NCI-H2171 (cell line): ENCODE results near the gene ZNF268.

Experiments
- DNase-seq: peaks from one replicate; lab custom pipeline; 2025; lab: John Stamatoyannopoulos, UW

ZNF268 gene

GRCh38 chr12:133181238-133181959 is at the start of gene ZNF268:
TSS of gene ZNF268 (plus strand) at chr12:133181495. CDS start at chr12:133181998, 503 bp downstream.
- peak; percentile 89 for DNase-seq

GRCh38 chr12:133135747-133136146 is 45.5 kb upstream of the ZNF268 start:
- DNase-seq, result no peak

DNA sequence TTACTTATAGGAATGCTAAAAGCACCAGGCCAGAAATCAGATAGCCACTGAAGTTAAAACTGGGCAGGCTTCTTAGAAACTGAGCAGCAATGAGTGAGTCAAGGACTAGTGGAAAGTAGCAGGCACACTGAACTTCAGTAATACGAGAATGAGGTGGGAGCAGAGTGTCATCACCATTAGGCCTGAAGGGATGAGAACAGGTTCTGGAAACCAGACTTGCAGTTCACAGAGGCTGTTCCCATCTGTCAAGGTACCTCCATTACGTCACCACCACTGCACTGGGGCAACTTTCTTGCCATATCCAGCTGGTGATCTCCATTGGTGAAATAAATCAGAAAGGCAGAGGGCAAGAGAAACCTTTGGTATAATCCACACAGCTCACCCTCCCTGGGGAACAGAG is 35.3 kb upstream of the ZNF268 start:
- no peak for DNase-seq

GRCh38 chr12:133156125-133156690 is 25.1 kb upstream of the ZNF268 start:
- DNase-seq, result no peak

DNA sequence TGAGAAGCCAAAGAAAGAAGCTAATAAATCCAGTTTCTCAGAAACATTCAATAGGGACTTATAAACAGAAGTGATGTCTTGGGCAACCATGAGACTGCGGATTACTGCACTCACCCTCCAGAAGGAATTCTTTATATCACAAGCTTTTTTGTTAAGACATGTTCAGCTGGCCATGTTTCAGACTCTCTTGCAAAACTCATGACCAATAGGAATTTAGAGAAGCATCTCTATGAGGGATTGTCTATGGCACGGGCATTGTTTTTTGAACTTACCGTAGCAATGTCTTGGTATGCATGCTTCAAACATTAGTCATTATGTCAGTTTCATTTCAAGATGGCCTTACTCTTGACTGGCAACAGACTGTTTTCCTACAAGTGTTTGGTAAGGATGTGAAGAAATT is 15.5 kb upstream of the ZNF268 start:
- DNase-seq, result no peak

GRCh38 chr12:133172491-133172890 is 8.8 kb upstream of the ZNF268 start:
- no peak for DNase-seq

- DNase-seq, result no peak
Observed at GRCh38 chr12:133174901-133175300, 6.4 kb upstream of the ZNF268 start.

DNA sequence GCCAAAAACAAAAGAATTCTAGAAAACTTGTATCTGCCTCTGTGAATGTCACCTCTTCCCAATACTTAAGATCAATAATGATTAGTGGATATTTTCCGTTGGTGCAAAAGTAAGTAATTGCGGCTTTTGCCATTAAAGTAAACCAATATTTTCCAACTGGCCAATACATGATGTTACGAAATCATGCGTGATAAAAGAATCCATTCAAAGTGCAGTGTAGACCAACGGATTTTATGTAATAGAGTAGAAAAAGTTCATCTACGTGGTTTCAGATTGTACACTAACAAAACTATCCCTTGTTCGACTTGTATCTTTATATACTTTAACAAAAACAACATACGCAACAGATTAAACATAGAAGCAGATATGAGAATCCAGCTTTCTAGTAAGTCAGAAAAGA is 626 bp upstream of the ZNF268 start:
- no peak for DNase-seq

- DNase-seq, result no peak
Observed at GRCh38 chr12:133190176-133190575, 8.9 kb downstream of the ZNF268 start.

DNA sequence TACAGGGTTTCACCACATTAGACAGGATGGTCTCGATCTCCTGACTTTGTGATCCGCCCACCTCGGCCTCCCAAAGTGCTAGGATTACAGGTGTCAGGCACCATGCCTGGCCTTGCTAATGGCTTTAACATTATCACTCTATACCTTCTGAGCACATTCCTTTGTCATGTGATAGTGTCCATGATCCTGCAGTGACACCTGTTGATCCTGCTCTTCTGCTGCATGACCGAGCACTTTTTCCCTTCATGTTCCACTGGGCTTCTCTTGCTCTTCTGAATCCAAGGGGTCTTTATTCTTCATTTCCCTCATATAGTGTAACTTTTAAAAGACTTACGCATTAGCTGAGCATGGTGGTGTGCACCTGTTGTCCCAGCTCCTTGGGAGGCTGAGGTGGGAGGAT is 11.6 kb downstream of the ZNF268 start:
- no peak for DNase-seq

- no peak for DNase-seq
Observed at GRCh38 chr12:133201888-133202287, 20.6 kb downstream of the ZNF268 start.

DNA sequence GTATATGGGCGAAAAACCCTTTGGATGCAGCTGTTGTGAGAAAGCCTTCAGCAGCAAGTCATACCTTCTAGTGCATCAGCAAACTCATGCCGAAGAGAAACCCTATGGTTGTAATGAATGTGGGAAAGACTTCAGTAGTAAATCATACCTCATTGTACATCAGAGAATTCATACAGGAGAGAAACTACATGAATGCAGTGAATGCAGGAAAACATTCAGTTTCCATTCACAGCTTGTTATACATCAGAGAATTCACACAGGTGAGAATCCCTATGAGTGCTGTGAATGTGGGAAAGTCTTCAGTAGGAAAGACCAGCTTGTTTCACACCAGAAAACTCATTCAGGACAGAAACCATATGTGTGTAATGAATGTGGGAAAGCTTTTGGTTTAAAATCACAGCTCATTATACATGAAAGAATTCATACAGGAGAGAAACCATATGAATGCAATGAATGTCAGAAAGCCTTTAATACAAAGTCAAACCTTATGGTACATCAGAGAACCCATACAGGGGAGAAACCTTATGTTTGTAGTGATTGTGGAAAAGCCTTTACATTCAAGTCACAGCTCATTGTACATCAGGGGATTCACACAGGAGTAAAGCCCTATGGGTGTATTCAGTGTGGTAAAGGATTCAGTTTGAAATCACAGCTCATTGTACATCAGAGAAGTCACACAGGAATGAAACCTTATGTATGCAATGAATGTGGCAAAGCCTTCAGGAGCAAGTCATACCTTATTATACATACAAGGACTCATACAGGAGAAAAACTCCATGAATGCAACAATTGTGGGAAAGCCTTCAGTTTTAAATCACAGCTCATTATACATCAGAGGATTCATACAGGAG is 21.4 kb downstream of the ZNF268 start:
- no peak for DNase-seq

DNA sequence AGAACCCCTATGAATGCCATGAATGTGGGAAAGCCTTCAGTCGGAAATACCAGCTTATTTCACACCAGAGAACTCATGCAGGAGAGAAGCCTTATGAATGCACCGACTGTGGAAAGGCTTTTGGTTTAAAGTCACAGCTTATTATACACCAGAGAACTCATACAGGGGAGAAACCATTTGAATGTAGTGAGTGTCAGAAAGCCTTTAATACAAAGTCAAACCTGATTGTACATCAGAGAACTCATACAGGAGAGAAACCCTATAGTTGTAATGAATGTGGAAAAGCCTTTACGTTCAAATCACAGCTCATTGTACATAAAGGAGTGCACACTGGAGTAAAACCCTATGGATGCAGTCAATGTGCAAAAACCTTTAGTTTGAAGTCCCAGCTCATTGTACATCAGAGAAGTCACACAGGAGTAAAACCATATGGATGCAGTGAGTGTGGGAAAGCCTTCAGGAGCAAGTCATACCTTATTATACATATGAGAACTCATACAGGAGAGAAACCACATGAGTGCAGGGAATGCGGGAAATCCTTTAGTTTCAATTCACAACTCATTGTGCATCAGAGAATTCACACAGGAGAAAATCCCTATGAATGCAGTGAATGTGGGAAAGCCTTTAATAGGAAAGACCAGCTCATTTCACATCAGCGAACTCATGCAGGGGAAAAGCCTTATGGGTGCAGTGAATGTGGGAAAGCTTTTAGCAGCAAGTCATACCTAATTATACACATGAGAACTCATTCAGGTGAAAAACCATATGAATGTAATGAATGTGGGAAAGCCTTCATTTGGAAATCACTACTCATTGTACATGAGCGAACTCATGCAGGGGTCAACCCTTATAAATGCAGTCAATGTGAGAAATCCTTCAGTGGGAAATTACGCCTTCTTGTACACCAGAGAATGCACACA is 22.3 kb downstream of the ZNF268 start:
- DNase-seq, result no peak

DNA sequence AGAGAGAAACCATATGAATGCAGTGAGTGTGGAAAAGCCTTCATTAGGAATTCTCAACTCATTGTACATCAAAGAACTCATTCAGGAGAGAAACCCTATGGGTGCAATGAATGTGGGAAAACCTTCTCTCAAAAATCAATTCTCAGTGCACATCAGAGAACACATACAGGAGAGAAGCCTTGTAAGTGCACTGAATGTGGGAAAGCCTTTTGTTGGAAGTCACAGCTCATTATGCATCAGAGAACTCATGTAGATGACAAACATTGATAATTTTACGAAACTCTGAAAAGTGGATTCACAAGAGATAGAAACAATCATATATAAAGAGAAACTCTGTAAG is 22.9 kb downstream of the ZNF268 start:
- DNase-seq, result no peak

DNA sequence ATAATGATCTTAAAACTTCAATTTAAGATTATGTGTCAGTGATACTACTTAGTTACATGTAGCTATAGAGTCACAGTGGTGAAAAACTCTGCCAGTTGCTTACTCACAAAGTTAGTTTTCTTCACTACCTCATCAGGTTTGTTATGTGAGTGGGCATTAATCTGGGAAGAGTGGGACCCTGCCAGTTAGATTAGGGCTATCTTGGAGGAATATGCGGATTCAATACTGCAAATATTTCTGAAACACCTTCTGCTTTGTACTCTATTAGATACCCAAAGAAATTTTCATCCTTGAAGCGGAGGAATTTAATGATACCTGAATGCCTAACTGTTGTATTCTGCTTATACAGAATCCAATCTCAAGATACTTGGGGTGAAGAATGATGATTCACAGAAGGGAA is 25.1 kb downstream of the ZNF268 start:
- no peak for DNase-seq

DNA sequence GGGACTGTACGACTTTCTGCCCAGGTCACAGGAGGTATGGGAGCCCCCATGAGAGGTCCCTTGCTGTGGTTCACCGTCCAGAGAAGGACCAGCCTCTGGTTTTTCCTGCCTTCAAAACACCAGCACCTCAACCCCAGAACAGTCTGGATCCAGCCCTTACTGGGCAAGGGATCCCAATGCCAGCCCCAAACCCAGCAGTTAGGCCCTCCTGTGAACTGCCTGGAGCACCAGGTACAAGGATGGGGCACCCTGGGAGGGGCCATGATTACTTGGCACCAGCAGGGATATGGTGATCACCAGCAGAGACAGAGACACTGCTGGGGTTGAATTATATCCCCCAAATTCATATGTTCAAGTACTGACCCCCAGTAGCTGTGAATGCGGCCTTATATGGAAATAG is 34.4 kb downstream of the ZNF268 start:
- no peak for DNase-seq

DNA sequence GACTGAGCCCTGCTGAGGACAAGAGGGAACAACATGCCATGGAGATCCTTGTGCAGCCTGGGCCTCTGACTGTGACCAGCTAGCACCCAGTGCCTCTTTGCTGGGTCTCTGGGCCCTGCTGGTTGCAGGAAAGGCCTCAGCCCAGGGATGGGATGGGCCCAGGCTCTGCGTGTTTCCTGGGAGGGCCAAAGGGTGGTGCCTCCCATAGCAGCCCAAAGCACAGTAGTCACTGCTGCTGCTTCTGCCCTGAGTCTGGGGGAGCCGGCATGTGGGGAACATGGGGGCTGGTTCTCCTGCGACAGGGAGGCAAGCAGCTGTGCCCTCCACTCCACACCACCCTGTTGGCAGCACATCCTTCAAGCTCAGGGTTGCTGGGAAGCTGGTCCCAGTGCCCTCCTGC is 35.9 kb downstream of the ZNF268 start:
- no peak for DNase-seq

DNA sequence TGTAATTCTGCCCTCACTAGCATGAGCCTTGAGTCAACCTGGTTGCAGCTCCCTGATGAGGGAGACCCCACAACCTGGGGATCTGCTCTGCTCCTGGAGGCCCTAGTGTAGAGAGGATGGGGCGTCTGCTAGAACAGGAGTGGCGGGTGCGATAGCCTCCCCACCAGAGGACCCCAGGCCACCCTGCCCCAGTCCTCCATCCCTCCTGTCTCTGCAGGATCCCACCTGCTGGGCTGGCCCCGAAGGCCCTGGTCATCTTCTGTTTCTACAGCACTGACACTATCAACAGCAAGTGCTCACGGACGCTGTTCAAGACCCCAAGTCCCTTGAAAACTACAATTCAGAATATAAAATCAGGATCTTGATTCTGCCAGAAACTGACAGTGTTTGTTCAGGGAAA is 39.2 kb downstream of the ZNF268 start:
- no peak for DNase-seq

- DNase-seq, result no peak
Observed at GRCh38 chr12:133221241-133221640, 39.9 kb downstream of the ZNF268 start.

DNA sequence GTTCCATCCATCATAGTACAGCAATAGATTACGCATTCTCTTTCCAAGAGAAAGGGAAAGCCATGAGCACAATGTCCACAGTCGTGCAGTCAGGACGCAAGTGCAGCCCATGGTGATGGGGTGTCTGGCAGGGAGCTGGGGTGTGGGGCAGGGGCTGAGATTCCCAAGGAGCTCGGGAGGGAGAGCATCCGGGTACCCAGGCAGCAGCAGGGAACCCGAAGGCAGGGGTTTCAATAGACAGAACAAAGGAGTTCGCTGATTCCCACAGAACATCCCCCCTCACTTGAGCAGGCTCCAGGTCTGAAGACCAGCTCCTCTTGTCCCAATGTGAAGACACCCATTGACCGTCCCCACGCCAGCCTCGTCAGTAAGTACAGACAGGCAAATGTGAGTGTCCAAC is 40.9 kb downstream of the ZNF268 start:
- no peak for DNase-seq

GRCh38 chr12:133225527-133225926 is 44.2 kb downstream of the ZNF268 start:
- no peak for DNase-seq

DNA sequence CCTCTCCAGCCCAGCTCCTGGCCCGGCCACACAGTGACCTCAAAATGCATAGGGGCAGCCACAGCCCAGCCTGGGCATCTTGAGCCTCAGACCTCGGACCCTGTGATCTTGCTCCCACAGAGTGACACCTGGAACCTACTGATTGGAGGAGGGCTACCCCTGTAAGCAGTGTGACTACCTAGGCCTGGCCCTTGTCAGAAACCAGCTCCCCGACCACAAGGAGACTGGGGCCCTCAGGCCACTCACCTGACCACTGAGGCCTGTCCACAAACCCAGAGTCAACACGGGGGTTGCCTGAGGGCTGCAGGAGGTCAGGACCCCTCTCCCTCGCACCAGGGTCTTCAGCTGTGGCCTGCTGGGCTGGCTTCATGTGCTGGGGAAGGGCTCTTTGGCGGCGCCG is 45.4 kb downstream of the ZNF268 start:
- DNase-seq, result no peak
